HK-2 (cell line): Measurements from ENCODE around the gene ORC3.
"Not testable (repeated sequence)": the region's sequence is repeated elsewhere in the genome, so short reads cannot be mapped to it uniquely, and the experiment has no call there.

ENCODE experiments used
- DNase-seq: peaks from one replicate; pipeline ENCODE4 v3.0.0-alpha.2; 2018; ENCODE audit not compliant: unreplicated experiment

ORC3 gene

DNA sequence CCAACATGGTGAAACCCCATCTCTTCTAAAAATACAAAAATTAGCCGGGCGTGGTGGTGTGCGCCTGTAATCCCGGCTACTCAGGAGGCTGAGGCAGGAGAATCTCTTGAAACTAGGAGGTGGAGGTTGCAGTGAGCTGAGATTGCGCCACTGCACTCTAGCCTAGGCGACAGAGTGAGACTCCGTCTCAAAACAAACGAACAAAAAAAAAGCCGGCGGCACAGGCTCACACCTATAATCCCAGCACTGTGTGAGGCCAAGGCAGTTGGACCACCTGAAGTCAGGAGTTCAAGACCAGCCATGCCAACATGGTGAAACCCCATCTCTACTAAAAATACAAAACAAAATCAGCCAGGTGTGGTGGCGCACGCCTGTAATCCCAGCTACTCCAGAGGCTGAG is 106.9 kb downstream of the ORC3 start:
- DNase-seq = not testable (repeated sequence)

DNA sequence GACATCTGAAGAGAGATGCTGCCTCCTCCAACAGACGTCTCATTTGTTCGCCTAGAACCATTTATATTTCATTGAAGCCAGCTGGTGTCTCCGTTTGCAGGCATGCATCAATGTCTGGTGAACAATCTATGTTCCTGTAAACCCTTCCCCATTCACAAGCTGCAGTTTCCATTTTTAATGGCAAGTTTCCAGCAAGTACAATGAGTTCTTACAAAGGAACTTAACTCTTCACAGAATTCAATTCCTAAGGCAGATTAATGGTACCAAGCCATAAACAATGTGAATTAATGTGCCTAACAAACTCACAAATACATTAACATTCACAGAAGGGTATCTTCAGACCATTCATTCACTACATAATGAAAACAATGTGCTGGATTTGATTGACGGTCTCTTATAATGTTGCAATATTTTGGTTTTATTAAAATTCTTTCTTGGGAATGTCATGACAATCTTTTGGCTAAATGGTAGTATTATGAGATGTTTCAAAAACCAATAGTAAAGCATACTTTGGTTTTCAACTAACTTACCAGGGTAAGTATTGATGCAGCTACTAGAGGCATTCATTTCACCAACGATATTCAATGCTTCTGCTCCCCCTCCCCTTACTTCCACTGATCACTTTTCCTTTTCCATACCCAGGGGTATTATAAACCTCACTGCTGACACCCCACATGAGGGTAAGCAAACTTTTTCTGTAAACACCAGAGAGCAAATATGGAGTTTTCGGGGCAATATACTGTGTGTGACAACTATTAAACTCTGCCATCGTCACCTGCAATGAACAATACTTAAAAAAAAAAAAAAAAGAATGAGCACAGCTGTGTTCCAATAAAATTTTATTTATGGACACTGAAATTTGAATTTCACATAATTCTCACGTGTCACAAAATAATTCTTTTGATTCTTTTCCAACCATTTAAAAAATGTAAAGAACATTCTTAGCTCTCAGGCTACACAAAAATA is 107.9 kb downstream of the ORC3 start:
- no peak for DNase-seq

DNA sequence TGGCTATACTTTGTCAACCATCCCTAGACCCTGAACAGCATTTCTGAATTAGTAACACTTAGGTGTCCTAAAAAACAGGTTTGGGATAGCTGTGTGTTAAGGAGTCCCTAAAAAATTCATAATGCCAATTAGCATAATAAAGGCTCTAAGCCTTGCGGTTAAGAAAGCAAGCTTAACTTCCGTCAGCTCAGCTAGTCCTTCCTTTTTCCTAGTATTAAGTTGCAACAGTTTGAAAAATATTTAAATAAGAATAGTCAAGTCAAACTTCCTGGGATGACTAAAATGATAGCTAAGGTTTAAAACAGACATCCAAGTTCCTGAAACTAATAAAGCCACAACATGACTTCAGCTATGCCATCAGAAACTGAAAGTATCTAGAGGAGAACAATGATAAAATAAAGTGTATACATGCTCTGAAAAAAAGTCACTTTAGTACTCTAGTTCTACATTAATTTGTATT is 108.6 kb downstream of the ORC3 start:
- no peak for DNase-seq

DNA sequence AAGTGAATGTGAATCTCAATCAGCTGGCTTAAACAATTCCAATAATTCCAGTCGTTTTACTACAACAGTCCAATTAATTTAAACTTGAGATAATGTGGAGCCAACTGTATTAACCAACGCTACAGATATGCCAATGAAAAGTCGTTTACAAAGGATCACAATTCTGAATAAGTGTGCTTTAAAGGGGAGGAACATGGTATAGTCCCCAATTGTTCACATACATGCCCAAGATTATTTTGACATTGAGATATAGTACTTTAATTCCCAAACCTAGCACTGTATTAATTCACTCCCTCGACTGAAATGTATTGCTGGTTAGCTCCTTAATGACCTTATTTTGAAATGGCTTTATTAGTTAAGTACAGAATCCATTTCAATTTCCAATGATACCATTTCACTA is 109.6 kb downstream of the ORC3 start:
- no peak for DNase-seq

DNA sequence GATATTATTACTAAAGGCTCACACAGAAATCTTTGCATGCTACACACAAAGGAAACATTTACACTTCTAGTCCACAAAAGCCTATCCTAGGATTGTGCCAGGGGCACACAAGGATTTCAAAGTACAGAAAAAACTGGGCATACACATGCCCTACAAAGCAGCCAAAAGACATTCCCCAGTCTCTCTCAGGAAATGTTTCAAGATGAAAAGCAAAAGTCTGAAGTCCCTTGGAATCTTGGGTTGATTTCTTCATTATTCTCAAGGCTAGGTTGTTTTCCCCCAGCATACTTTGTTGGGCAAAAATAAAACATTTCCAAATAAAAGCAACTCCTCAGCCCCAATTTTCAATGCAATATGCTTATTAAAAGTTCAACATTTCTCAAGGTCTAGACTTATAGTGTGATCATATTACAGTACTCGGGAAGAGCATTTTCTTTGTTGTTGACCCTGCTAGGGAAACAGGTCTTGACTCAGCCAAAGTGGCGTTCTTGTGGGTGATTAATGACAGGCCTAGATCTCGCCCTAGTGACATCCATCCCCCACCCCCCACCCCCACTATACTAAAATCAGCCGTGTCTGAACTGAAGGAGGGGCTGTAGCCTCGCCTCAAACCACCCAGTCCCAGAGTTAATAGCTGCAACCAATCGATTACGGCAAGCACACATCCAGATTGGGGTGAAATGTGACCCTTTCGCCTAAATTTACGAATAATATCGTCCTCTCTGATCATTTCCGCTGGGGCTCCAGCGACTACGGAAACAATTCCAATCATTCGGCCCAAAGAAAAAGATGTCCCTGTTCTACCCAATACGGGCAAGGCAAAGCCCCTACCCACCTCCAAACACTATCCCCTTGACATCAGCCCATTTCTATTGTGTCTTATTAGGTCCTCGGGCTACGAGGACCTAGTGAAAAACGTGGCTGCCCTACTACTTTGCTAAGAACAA is 110.7 kb downstream of the ORC3 start:
- peak; percentile 59 for DNase-seq

DNA sequence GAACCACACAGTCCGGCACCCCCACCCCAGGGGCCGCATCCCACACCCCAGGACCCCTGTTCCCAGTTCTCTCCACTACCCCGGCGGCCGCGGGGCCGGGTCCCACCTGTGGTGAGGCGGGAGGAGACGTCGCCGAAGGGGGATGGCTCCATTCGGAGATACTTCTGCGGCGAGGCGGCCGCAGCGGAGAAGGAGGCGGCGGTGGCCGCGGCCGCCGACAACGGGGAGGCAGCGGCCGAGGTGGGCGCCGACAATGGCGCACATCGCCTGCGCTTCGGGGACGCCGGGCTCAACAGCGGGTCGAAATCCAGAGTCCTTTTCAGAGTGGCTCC is 111.4 kb downstream of the ORC3 start:
- no peak for DNase-seq

DNA sequence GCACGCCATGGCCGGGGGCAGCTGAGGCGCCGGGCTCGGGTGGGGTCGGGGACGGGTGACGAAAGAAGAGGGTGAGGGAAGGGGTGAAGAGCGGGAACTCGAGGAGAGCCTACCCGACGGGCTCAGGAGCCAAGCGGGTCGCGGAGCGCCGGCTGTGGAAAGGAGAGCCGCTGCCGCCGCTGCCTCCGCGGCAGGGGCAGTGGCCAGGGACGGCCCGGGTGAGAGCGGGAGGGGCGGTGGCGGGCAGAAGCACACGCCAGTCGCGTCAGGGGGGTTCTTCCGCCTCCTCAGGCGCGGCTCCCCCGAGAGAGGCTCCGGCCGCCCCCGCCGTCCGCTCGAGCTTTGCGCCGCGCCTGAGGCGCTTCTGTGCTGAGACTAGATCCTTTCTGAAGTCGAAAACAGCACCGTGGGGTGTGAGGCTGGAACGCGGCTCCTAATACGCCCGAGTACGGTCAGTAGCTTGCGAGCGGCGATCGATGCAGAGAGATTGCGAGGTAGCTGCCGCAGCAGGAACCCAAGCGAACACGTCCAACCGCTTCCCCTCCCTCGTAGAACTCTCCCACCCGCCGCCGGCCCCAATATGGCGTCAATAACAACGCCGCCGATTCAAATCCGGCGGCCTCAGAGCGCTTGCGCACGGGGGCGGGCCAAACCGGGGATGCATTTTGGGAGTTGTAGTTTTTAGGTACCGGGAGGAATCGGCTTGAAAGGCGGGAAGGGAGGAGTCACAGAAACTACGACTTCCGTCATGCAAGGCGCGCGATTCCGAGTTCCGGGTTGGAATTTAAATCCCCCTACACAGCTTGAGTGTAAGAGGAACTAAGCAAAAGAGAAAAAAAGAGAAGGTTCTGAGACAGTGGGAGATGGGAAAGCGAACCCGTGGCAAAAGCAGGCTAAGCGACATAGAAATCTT is 112.0 kb downstream of the ORC3 start, which contains the start of gene AKIRIN2:
Gene AKIRIN2 (minus strand): TSS at position 558 of the 913 bp plus-strand sequence. CDS start 549 bp downstream, at position 9.
- DNase-seq = peak; percentile 97

DNA sequence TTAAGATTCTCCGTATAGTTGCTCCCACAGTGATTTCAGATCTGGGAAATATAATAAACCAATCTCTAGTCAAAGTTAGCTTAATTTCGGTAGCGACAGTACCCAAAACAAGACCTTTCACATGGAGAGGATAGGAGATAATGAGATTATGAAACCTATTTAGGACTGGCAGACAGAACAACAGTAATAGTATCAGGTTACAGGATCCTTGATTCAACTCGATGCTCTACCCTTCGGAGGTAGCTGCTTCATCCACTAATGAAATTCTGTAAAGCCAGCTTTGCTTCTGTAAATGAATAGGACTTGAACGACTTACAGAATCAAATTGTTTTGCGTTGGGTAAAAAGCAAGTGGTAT is 112.6 kb downstream of the ORC3 start:
- DNase-seq = no peak

DNA sequence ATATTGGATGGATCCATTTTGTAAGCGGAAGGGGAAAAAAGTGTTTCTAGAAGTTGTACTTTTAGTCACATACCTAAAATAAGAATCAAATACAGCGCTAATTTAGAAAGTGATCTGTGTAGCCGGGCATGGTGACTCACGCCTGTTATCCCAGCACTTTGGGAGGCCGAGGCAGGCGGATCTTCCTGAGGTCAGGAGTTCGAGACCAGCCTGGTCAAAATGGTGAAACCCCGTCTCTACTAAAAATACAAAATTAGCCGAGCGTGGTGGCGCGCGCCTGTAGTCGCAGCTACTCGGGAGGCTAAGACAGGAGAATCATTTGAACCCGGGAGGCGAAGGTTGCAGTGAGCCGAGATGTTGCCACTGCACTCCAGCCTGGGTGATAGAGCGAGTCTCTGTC is 113.1 kb downstream of the ORC3 start:
- not testable (repeated sequence) for DNase-seq

DNA sequence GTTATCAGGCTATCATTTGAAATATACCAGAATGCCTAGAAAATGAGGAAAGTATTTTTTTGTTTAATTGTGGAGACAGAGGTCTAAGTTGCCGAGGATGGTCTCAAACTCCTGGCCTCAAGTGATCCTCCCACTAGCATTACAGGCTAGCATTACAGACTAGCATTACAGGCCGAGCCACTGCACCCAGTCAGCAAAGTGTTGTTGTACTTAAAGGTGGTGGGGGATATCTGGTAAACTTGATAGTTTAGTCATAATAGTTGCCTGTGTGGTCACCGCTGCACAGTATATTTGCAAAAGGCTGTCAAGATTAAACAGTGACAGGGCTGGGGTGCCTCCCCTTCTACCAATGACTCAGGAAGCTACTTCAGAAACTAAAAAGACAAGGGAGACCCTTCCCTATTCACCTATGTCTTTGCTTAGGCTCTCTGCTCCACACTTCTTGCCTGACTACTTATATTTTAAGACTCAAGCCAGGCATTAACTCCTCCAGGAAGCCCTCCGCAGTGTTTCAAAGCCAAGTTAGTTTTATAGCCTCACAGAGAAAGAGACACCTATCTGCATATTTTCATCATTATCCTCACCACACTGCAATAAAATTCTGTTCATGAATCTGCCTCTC is 115.2 kb downstream of the ORC3 start:
- DNase-seq = peak; percentile 65

DNA sequence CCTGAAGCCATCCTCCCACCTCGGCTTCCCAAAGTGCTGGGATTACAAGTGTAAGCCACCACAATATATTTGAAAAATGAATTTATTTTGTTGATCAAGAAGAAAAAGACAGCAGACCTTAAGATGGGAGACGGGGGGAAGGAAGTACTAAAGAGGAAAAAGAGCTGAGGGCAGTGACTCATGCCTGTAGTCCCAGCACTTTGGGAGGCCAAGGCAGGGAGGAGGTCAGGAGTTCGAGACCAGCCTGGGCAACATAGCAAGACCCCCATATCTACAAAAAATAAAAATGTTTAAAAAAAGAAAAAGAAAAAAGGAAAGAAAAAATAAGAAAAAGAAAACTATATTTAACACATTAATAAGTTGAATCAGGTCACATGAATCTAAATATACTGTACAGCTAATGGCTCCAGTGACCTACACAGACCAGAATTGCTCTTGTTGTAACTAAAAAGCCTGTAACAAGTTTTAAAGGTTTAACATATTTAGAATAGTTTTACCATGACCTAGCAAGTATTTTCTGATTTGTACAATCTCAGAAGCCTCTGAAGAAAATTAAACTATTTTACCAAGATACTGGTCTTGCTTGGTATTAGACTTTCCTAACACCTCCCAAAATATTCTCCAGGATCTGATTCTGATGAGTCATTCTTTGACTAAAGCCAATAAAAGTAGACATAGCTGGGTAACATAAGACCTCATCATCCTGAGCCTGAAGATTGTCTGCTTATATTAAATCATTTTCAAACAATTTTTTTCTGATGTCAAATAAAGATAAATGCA is 116.4 kb downstream of the ORC3 start:
- no peak for DNase-seq

DNA sequence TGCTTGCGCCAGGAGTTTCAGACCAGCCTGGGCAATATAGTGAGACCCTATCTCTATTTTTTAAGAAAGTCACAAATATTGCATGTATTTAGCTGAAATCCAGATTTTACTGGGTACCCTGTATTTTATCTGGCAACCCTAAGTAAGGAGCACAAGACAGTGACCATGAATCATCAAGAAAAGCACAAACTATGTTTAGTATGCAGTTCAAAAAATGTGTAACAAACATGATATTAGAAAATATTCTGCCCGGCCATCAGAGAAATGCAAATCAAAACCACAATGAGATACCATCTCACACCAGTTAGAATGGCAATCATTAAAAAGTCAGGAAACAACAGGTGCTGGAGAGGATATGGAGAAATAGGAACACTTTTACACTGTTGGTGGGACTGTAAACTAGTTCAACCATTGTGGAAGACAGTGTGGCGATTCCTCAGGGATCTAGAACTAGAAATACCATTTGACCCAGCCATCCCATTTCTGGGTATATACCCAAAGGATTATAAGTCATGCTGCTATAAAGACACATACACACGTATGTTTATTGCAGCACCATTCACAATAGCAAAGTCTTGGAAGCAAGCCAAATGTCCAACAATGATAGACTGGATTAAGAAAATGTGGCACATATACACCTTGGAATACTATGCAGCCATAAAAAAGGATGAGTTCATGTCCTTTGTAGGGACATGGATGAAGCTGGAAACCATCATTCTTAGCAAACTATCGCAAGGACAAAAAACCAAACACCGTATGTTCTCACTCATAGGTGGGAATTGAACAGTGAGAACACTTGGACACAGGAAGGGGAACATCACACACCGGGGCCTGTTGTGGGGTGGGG is 118.9 kb downstream of the ORC3 start:
- DNase-seq = not testable (repeated sequence)

DNA sequence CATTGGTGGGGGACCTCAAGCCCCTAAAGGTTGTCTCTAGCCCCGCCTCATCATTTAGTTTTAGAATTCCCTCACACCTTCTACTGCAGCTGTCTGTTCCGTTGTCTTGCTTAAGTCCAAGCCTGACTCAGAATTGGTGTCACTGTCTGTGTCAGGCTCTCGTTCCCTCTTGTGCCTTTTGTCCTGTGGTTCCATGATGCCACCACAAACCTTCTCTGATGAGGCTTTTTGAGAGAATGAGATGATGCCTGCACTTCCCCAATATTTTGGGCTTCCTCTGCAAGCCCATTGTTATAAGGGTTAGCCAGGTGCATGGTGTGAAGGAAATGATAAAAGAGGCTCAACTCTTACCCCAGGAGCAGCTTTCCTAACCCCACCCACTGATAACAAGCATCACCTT is 120.2 kb downstream of the ORC3 start:
- no peak for DNase-seq

DNA sequence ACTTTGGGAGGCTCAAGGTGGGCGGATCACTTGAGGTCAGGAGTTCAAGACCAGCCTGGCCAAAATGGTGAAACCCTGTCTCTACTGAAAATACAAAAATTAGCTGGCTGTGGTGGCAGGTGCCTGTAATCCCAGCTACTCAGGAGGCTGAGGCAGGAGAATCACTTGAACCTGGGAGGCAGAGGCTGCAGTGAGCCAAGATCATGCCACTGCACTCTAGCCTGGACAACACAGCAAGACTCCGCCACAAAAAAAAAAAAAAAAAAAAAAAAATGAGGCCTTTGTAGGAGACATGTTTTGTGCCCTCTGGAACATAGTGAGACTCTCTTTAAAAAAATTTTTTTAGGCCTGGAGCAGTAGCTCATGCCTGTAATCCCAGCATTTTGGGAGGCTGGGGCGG is 122.8 kb downstream of the ORC3 start:
- DNase-seq = not testable (repeated sequence)

DNA sequence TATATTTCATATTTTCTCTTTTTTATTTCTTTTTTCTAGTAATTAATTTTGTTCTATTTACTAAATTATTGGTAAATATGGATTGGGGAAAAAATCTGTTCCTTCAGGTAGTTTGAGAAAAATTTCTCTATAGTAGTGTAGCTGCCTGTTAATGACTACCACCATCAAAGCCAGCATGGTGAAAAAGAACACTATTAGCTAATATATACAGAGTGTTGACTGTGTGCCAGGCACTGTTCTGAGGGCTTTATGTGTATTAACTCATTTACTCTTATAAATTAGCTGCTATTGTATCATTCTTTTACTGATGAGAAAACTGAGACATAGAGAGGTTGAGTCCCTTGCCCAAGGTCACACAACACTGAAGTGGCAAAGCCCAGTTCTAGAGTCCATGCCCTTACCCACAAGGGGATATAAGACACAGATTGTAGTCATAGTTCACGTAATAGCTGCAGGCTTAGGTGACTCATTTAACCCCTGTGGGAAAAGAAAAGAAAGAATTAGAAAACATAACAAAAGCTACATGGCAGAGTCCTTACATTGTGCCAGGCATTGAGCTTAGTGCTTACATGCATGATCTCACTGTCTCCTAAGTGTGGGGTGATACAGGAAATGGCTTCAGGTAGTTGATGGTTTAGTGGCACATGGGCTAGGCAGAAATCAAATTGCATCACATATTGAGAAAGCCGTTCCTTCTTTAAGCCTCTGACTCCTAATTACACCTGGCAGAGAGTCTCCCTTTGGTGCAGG is 124.3 kb downstream of the ORC3 start:
- no peak for DNase-seq
